SK-N-SH treated with all-trans-retinoic acid at 6 μM for 48 hours (cell line): ENCODE measurements around the gene MRPL36.

Experiments
- BACH2 ChIP-seq: fragments of 250-450 bp; sonication (Bioruptor Pico); IDR thresholded peaks from 2 replicates; pipeline ENCODE4 v1.9.0; 2021; ENCODE audit warnings: mild to moderate bottlenecking, borderline replicate concordance
- CSDC2 ChIP-seq: fragments of 250-450 bp; sonication (Bioruptor Pico); IDR thresholded peaks from 2 replicates; pipeline ENCODE4 v1.5.0; 2020; ENCODE audit warnings: mild to moderate bottlenecking, moderate library complexity
- ESRRG ChIP-seq: fragments of 250-450 bp; sonication (Bioruptor Pico); IDR thresholded peaks from 2 replicates; pipeline ENCODE4 v1.6.1; 2021; ENCODE audit warnings: mild to moderate bottlenecking
- OSR1 ChIP-seq: fragments of 250-450 bp; sonication (Bioruptor Pico); IDR thresholded peaks from 2 replicates; pipeline ENCODE4 v1.8.0; 2022; ENCODE audit warnings: moderate library complexity, mild to moderate bottlenecking, inconsistent platforms
- RARB ChIP-seq: fragments of 250-450 bp; sonication (Bioruptor Pico); IDR thresholded peaks from 2 replicates; pipeline ENCODE4 v1.8.0; 2021; ENCODE audit warnings: mild to moderate bottlenecking, moderate library complexity
- TOX ChIP-seq: fragments of 250-450 bp; sonication (Bioruptor Pico); IDR thresholded peaks from 2 replicates; pipeline ENCODE4 v1.8.0; 2021; ENCODE audit warnings: mild to moderate bottlenecking, moderate library complexity, borderline replicate concordance
- ZFP3 ChIP-seq: fragments of 250-450 bp; sonication (Bioruptor Pico); IDR thresholded peaks from 2 replicates; pipeline ENCODE4 v1.5.0; 2020; ENCODE audit warnings: mild to moderate bottlenecking, moderate library complexity
- ZFP30 ChIP-seq: fragments of 450-650 bp; formaldehyde crosslinking; IDR thresholded peaks from 2 replicates; pipeline ENCODE4 v1.5.0; 2022; ENCODE audit warnings: mild to moderate bottlenecking, moderate library complexity
- TF ChIP-seq, protein P1 (sequence below): fragments of 250-450 bp; sonication (Bioruptor Pico); IDR thresholded peaks from 2 replicates; pipeline ENCODE4 v1.5.0; 2020; ENCODE audit warnings: mild to moderate bottlenecking, moderate library complexity
- TF ChIP-seq, protein P2 (sequence below): fragments of 250-450 bp; sonication (Bioruptor Pico); IDR thresholded peaks from 2 replicates; pipeline ENCODE4 v1.8.0; 2020; ENCODE audit warnings: mild to moderate bottlenecking, moderate library complexity, borderline replicate concordance
- TF ChIP-seq, protein P3 (sequence below): fragments of 250-450 bp; sonication (Bioruptor Pico); IDR thresholded peaks from 2 replicates; pipeline ENCODE4 v1.5.1; 2021; ENCODE audit warnings: mild to moderate bottlenecking, moderate library complexity
- TF ChIP-seq, protein P4 (sequence below): fragments of 250-450 bp; sonication (Bioruptor Pico); IDR thresholded peaks from 2 replicates; pipeline ENCODE4 v1.8.0; 2021; ENCODE audit warnings: low read depth, mild to moderate bottlenecking, moderate library complexity, borderline replicate concordance
- TF ChIP-seq, protein P5 (sequence below): fragments of 250-450 bp; sonication (Bioruptor Pico); IDR thresholded peaks from 2 replicates; pipeline ENCODE4 v1.5.1; 2020; ENCODE audit warnings: low read depth, mild to moderate bottlenecking, moderate library complexity

DNA sequence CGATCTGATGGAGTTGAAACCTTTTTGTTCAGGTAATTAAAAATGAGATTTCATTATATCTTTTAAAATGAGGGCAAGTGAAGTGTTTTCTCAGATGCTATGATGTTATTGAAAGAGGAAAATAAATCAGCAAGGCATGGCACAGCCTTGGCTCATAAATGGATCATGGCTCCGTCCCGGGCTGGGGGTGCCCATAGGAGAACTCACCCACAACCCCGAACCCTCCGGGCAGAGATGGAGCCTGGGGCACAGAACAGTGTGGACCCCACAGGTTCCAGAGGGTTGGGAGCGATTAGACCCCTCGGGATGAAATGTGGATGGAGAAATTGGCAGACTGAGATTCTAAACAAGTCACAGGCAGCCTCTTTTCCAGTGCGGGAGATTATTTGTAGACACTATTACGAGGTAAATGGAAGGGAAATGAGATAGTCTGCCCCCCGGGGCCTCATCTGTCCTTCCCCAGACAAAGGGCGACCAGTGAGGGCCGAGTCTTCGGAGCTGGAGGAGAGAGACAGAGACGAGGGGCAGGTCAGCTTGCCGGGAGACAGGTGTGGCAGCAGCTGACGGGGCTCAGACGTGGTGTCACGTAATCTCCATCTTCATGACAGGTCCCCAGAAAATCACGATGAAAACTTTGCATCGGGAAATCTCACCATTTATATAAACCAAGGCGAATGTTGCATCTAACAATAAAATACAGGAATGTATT lies 35.2 kb upstream of the MRPL36 start:
- TF ChIP-seq ZFP3 (CRISPR knock-in tag) (no peak), CSDC2 (CRISPR knock-in tag) (no peak), RARB (CRISPR knock-in tag) (no peak), ESRRG (CRISPR knock-in tag) (no peak), BACH2 (no peak), OSR1 (CRISPR knock-in tag) (no peak), ZFP30 (CRISPR knock-in tag) (no peak), TOX (CRISPR knock-in tag) (no peak)
- TF ChIP-seq, protein P1, sequence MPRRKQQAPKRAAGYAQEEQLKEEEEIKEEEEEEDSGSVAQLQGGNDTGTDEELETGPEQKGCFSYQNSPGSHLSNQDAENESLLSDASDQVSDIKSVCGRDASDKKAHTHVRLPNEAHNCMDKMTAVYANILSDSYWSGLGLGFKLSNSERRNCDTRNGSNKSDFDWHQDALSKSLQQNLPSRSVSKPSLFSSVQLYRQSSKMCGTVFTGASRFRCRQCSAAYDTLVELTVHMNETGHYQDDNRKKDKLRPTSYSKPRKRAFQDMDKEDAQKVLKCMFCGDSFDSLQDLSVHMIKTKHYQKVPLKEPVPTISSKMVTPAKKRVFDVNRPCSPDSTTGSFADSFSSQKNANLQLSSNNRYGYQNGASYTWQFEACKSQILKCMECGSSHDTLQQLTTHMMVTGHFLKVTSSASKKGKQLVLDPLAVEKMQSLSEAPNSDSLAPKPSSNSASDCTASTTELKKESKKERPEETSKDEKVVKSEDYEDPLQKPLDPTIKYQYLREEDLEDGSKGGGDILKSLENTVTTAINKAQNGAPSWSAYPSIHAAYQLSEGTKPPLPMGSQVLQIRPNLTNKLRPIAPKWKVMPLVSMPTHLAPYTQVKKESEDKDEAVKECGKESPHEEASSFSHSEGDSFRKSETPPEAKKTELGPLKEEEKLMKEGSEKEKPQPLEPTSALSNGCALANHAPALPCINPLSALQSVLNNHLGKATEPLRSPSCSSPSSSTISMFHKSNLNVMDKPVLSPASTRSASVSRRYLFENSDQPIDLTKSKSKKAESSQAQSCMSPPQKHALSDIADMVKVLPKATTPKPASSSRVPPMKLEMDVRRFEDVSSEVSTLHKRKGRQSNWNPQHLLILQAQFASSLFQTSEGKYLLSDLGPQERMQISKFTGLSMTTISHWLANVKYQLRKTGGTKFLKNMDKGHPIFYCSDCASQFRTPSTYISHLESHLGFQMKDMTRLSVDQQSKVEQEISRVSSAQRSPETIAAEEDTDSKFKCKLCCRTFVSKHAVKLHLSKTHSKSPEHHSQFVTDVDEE (CRISPR knock-in tag): no peak
- TF ChIP-seq, protein P2, sequence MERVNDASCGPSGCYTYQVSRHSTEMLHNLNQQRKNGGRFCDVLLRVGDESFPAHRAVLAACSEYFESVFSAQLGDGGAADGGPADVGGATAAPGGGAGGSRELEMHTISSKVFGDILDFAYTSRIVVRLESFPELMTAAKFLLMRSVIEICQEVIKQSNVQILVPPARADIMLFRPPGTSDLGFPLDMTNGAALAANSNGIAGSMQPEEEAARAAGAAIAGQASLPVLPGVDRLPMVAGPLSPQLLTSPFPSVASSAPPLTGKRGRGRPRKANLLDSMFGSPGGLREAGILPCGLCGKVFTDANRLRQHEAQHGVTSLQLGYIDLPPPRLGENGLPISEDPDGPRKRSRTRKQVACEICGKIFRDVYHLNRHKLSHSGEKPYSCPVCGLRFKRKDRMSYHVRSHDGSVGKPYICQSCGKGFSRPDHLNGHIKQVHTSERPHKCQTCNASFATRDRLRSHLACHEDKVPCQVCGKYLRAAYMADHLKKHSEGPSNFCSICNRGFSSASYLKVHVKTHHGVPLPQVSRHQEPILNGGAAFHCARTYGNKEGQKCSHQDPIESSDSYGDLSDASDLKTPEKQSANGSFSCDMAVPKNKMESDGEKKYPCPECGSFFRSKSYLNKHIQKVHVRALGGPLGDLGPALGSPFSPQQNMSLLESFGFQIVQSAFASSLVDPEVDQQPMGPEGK (CRISPR knock-in tag): no peak
- TF ChIP-seq, protein P3, sequence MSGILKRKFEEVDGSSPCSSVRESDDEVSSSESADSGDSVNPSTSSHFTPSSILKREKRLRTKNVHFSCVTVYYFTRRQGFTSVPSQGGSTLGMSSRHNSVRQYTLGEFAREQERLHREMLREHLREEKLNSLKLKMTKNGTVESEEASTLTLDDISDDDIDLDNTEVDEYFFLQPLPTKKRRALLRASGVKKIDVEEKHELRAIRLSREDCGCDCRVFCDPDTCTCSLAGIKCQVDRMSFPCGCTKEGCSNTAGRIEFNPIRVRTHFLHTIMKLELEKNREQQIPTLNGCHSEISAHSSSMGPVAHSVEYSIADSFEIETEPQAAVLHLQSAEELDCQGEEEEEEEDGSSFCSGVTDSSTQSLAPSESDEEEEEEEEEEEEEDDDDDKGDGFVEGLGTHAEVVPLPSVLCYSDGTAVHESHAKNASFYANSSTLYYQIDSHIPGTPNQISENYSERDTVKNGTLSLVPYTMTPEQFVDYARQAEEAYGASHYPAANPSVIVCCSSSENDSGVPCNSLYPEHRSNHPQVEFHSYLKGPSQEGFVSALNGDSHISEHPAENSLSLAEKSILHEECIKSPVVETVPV (CRISPR knock-in tag): no peak
- TF ChIP-seq, protein P4, sequence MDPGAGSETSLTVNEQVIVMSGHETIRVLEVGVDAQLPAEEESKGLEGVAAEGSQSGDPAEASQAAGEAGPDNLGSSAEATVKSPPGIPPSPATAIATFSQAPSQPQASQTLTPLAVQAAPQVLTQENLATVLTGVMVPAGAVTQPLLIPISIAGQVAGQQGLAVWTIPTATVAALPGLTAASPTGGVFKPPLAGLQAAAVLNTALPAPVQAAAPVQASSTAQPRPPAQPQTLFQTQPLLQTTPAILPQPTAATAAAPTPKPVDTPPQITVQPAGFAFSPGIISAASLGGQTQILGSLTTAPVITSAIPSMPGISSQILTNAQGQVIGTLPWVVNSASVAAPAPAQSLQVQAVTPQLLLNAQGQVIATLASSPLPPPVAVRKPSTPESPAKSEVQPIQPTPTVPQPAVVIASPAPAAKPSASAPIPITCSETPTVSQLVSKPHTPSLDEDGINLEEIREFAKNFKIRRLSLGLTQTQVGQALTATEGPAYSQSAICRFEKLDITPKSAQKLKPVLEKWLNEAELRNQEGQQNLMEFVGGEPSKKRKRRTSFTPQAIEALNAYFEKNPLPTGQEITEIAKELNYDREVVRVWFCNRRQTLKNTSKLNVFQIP (CRISPR knock-in tag): no peak
- TF ChIP-seq, protein P5, sequence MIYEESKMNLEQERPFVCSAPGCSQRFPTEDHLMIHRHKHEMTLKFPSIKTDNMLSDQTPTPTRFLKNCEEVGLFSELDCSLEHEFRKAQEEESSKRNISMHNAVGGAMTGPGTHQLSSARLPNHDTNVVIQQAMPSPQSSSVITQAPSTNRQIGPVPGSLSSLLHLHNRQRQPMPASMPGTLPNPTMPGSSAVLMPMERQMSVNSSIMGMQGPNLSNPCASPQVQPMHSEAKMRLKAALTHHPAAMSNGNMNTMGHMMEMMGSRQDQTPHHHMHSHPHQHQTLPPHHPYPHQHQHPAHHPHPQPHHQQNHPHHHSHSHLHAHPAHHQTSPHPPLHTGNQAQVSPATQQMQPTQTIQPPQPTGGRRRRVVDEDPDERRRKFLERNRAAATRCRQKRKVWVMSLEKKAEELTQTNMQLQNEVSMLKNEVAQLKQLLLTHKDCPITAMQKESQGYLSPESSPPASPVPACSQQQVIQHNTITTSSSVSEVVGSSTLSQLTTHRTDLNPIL: no peak
